HG02970 (cell line): ENCODE measurements around the gene RTL1.

Experiments used
- ATAC-seq: cut with Tn5 transposase; IDR thresholded peaks from one replicate; pipeline ENCODE4 v1.9.1; 2021; ENCODE audit warnings: mild to moderate bottlenecking, moderate library complexity, moderate number of reproducible peaks; ENCODE audit not compliant: unreplicated experiment, low FRiP score

RTL1 gene

GRCh38 chr14:100882991-100883788, 20.3 kb downstream of the RTL1 start:
- no peak for ATAC-seq

GRCh38 chr14:100882026-100882967, 21.2 kb downstream of the RTL1 start:
- no peak for ATAC-seq

- ATAC-seq: no peak
Observed at GRCh38 chr14:100881211-100882025, 22.1 kb downstream of the RTL1 start.

GRCh38 chr14:100880271-100881101, 23.0 kb downstream of the RTL1 start:
- no peak for ATAC-seq

- ATAC-seq: no peak
Observed at GRCh38 chr14:100879782-100880181, 23.7 kb downstream of the RTL1 start.

GRCh38 chr14:100879194-100879593, 24.3 kb downstream of the RTL1 start:
- no peak for ATAC-seq

- no peak for ATAC-seq
Observed at GRCh38 chr14:100878271-100879146, 25.0 kb downstream of the RTL1 start.

GRCh38 chr14:100875861-100876590, 27.5 kb downstream of the RTL1 start:
- ATAC-seq: no peak

- no peak for ATAC-seq
Observed at GRCh38 chr14:100875126-100875525, 28.4 kb downstream of the RTL1 start.

GRCh38 chr14:100874411-100875091, 29.0 kb downstream of the RTL1 start:
- no peak for ATAC-seq

- ATAC-seq: no peak
Observed at GRCh38 chr14:100874051-100874410, 29.5 kb downstream of the RTL1 start.

- ATAC-seq: no peak
Observed at GRCh38 chr14:100873096-100873482, 30.4 kb downstream of the RTL1 start.

GRCh38 chr14:100872259-100873095, 31.0 kb downstream of the RTL1 start:
- no peak for ATAC-seq

GRCh38 chr14:100871234-100872186, 32.0 kb downstream of the RTL1 start:
- no peak for ATAC-seq

- no peak for ATAC-seq
Observed at GRCh38 chr14:100868621-100869370, 34.7 kb downstream of the RTL1 start.
